ENCODE results near the gene PTPRR. TPM values are rescaled to one million over a fixed set of nuclear protein-coding genes. Genes with fewer than 3 reads are reported as not detected.
A peak's percentile ranks its signal among the peaks of the same experiment; 100 is the strongest.

PTPRR gene
- total RNA-seq, 1 experiment from 2014 or later, result 1.3 TPM

- H3K9me3 Mint-ChIP-seq (ENCODE audit: unreplicated experiment), result peaks cover 46% of the 10 kb centered on the region
- ChIA-PET POLR2A (no interaction called here), CTCF (no interaction called here)
- no peaks in the 10 kb centered on the region; the same call in 1 of the 2 replicates for H3K9me3 ChIP-seq
- no TSS peak for BruUV-seq (replicated peaks)
- H3K4me3 ChIP-seq (ENCODE audit: low read depth, low read length), result no peak overlapping the region
- H3K36me3 Mint-ChIP-seq (ENCODE audit: insufficient read depth, unreplicated experiment), result no peaks in the 10 kb centered on the region
- DNase-seq, result peak in 1 of 2 experiments; percentile 44
- TF ChIP-seq CTCF (IDR thresholded peaks at IDR 0.05; ENCODE audit: insufficient read depth in 1 of 2, low read depth in 1 of 2, low read length in 1 of 2, severe bottlenecking in 1 of 2, unreplicated experiment in 1 of 2), result no peak
- H3K27ac Mint-ChIP-seq (ENCODE audit: unreplicated experiment), result peak overlapping the region; percentile 48
- intact Hi-C loops (cut with micrococcal nuclease; ENCODE audit: unreplicated experiment), result loop anchor here (1.0 to 10.0 kb wide), 4 partner anchors 13 to 236 kb away; no protein-coding TSS in a partner anchor
- H3K27me3 Mint-ChIP-seq (ENCODE audit: insufficient read depth, unreplicated experiment), result no peaks in the 10 kb centered on the region
- peaks cover 21% of the 10 kb centered on the region for H3K4me1 Mint-ChIP-seq (ENCODE audit: low read depth, unreplicated experiment)
- H3K4me3 Mint-ChIP-seq (ENCODE audit: unreplicated experiment), result no peak overlapping the region
- H3K4me1 ChIP-seq, result peaks cover 31% of the 10 kb centered on the region
- no peaks in the 10 kb centered on the region for H3K36me3 ChIP-seq (ENCODE audit: control insufficient read depth, insufficient read depth, low read length)
- no peaks in the 10 kb centered on the region for H3K27me3 ChIP-seq (replicated peaks; ENCODE audit: control insufficient read depth, insufficient read depth, low read length)
These were observed 79.7 kb downstream of the PTPRR start for GRCh38 chr12:70840656-70841350.

- H3K9me3 Mint-ChIP-seq (ENCODE audit: unreplicated experiment), result peaks cover 33% of the 10 kb centered on the region
- CTCF ChIA-PET, result no interaction called here
- Histone ChIP-seq H3K27me3 (replicated peaks; ENCODE audit: control insufficient read depth, insufficient read depth, low read length) (no peaks in the 10 kb centered on the region), H3K4me3 (ENCODE audit: low read depth, low read length) (no peak overlapping the region), H3K4me1 (peaks cover 31% of the 10 kb centered on the region), H3K36me3 (ENCODE audit: control insufficient read depth, insufficient read depth, low read length) (no peaks in the 10 kb centered on the region), H3K9me3 (no peaks in the 10 kb centered on the region; the same call in 1 of the 2 replicates)
- no peak overlapping the region for H3K4me3 Mint-ChIP-seq (ENCODE audit: unreplicated experiment)
- H3K27ac Mint-ChIP-seq (ENCODE audit: unreplicated experiment), result peak overlapping the region; percentile 48
- DNase-seq, result no peak
- H3K4me1 Mint-ChIP-seq (ENCODE audit: low read depth, unreplicated experiment), result peaks cover 21% of the 10 kb centered on the region
- intact Hi-C loops (cut with micrococcal nuclease; ENCODE audit: unreplicated experiment), result no loop called here
- H3K27me3 Mint-ChIP-seq (ENCODE audit: insufficient read depth, unreplicated experiment), result no peaks in the 10 kb centered on the region
- TF ChIP-seq CTCF (IDR thresholded peaks at IDR 0.05; ENCODE audit: insufficient read depth in 1 of 2, low read depth in 1 of 2, low read length in 1 of 2, severe bottlenecking in 1 of 2, unreplicated experiment in 1 of 2), result no peak
- H3K36me3 Mint-ChIP-seq (ENCODE audit: insufficient read depth, unreplicated experiment), result no peaks in the 10 kb centered on the region
- BruUV-seq (replicated peaks), result no TSS peak
- POLR2A ChIA-PET, result no interaction called here
These were observed 81.0 kb downstream of the PTPRR start for GRCh38 chr12:70839544-70839943.

- ChIA-PET CTCF (interaction anchor here (0.7 kb wide), 1 partner anchor 902 kb away, joined by 3 read pairs; no protein-coding TSS in a partner anchor), POLR2A (no interaction called here)
- Mint-ChIP-seq H3K4me1 (ENCODE audit: low read depth, unreplicated experiment) (peaks cover 21% of the 10 kb centered on the region), H3K27me3 (ENCODE audit: insufficient read depth, unreplicated experiment) (no peaks in the 10 kb centered on the region), H3K9me3 (ENCODE audit: unreplicated experiment) (peaks cover 30% of the 10 kb centered on the region), H3K36me3 (ENCODE audit: insufficient read depth, unreplicated experiment) (no peaks in the 10 kb centered on the region), H3K4me3 (ENCODE audit: unreplicated experiment) (no peak overlapping the region), H3K27ac (ENCODE audit: unreplicated experiment) (peak overlapping the region; percentile 18)
- BruUV-seq (replicated peaks), result no TSS peak
- intact Hi-C loops (cut with micrococcal nuclease; ENCODE audit: unreplicated experiment), result no loop called here
- no peak for TF ChIP-seq CTCF (IDR thresholded peaks at IDR 0.05; ENCODE audit: insufficient read depth in 1 of 2, low read depth in 1 of 2, low read length in 1 of 2, severe bottlenecking in 1 of 2, unreplicated experiment in 1 of 2)
- no peak for DNase-seq
- Histone ChIP-seq H3K36me3 (ENCODE audit: control insufficient read depth, insufficient read depth, low read length) (no peaks in the 10 kb centered on the region), H3K4me3 (ENCODE audit: low read depth, low read length) (no peak overlapping the region), H3K9me3 (no peaks in the 10 kb centered on the region; the same call in 1 of the 2 replicates), H3K27me3 (replicated peaks; ENCODE audit: control insufficient read depth, insufficient read depth, low read length) (no peaks in the 10 kb centered on the region), H3K4me1 (peaks cover 31% of the 10 kb centered on the region)
These were observed 82.4 kb downstream of the PTPRR start for GRCh38 chr12:70838127-70838526.
